Esophagus squamous epithelium (tissue), 5 donors: ENCODE measurements around the gene TWIST2. TPM values are rescaled to one million over a fixed set of nuclear protein-coding genes. Genes with fewer than 3 reads are reported as not detected.

ENCODE experiments used
- DNase-seq: peaks from one replicate; lab custom pipeline; 2025; lab: John Stamatoyannopoulos, UW
- H3K27ac ChIP-seq, 4 donors: fragments of 200-600 bp; sonication (generic); one replicate each; pipeline ENCODE4 v1.5.1; 2016 to 2019; ENCODE audit warnings: mild to moderate bottlenecking in 1 of 4
- H3K27me3 ChIP-seq, 4 donors: fragments of 200-600 bp; sonication (generic); 1 replicate in 3 of 4; 2 replicates in 1 of 4; pipeline versions ENCODE4 v1.5.1 to v1.6.0; 2017 to 2021; ENCODE audit warnings: antibody characterized with exemption in 1 of 4
- H3K36me3 ChIP-seq, 3 donors: fragments of 200-600 bp; sonication (generic); one replicate each; pipeline ENCODE4 v1.5.1; 2016 to 2019
- H3K4me1 ChIP-seq, 3 donors: fragments of 200-600 bp; sonication (generic); one replicate each; pipeline ENCODE4 v1.5.1; 2017 to 2019
- H3K4me3 ChIP-seq, 4 donors: fragments of 200-600 bp; sonication (generic); 1 replicate in 3 of 4; 2 replicates in 1 of 4; pipeline ENCODE4 v1.5.1; 2016 to 2019; ENCODE audit warnings: mild to moderate bottlenecking in 2 of 4, moderate library complexity in 1 of 4
- H3K9me3 ChIP-seq, 3 donors: fragments of 200-600 bp; sonication (generic); one replicate each; pipeline ENCODE4 v1.5.1; 2016 to 2019
- CTCF ChIP-seq, 6 experiments: fragments of 450-650 bp in 4 of 6; fragments of 200-600 bp in 2 of 6; sonication (generic) in 2 of 6; IDR thresholded peaks; one replicate each; pipeline ENCODE4 v1.5.1; 2016 to 2019; ENCODE audit warnings: antibody characterized with exemption in 6 of 6, mild to moderate bottlenecking in 4 of 6, moderate library complexity in 4 of 6
- POLR2A ChIP-seq, 4 donors: fragments of 450-650 bp; IDR thresholded peaks; one replicate each; pipeline ENCODE4 v1.6.1; 2017; ENCODE audit warnings: antibody characterized with exemption in 4 of 4, mild to moderate bottlenecking in 4 of 4, moderate library complexity in 3 of 4
- WGBS, 2 donors: methylation state at CpG; one replicate each; pipeline ENCODE4 v1.1.5; 2018; 5-methylcytosine and 5-hydroxymethylcytosine counted together
- intact Hi-C: fragments of 100-400 bp; cut with DNase I; formaldehyde crosslinking; loops from one replicate; pipeline ENCODE4 v1.15.0; 2022
- total RNA-seq, 4 donors: library from RNA; depleted of rRNA; stranded (reverse); fragments of >200 nt; gene quantifications; one replicate each; pipeline ENCODE4 v1.1.0, GENCODE V29; 2016
- donor health status: DM: yes; HTN: yes; CAD: no.

TWIST2 gene
- total RNA-seq, 4 donors from 2014 or later: 3.1 to 33.0 (median 4.9) TPM

- WGBS, 2 donors: 73 to 74% methylated on average over 4 to 8 of the region's 13 CpGs
- no peaks in the 10 kb centered on the region for H3K36me3 ChIP-seq
- peak overlapping the region in 1 of 4 donors; percentile 65 for H3K27ac ChIP-seq
- peaks cover 0 to 26% (median 13%) of the 10 kb centered on the region in 3 donors for H3K4me1 ChIP-seq
- no peak overlapping the region for H3K4me3 ChIP-seq
- DNase-seq: no peak
- intact Hi-C loops: no loop called here
- H3K9me3 ChIP-seq: no peaks in the 10 kb centered on the region
- TF ChIP-seq CTCF (IDR thresholded peaks at IDR 0.05): no peak
- no peak for TF ChIP-seq POLR2A (IDR thresholded peaks at IDR 0.05)
- peaks cover 0 to 6% (median 0%) of the 10 kb centered on the region in 4 donors for H3K27me3 ChIP-seq
Measured at GRCh38 chr2:238872628-238873380, 24.9 kb downstream of the TWIST2 start.

- Histone ChIP-seq H3K4me3 (no peak overlapping the region), H3K27me3 (peaks cover 0 to 6% (median 0%) of the 10 kb centered on the region in 4 donors), H3K4me1 (peaks cover 0 to 20% (median 13%) of the 10 kb centered on the region in 3 donors), H3K27ac (peak overlapping the region in 1 of 4 donors; percentile 65), H3K9me3 (no peaks in the 10 kb centered on the region), H3K36me3 (no peaks in the 10 kb centered on the region)
- intact Hi-C loops: no loop called here
- TF ChIP-seq POLR2A (IDR thresholded peaks at IDR 0.05) (no peak), CTCF (IDR thresholded peaks at IDR 0.05) (no peak)
- DNase-seq: no peak
- 81 to 84% methylated on average over 16 of the region's 16 CpGs for WGBS, 2 donors
Measured at GRCh38 chr2:238873381-238873801, 25.5 kb downstream of the TWIST2 start.

- peak overlapping the region in 1 of 4 donors; percentile 65 for H3K27ac ChIP-seq
- TF ChIP-seq POLR2A (IDR thresholded peaks at IDR 0.05) (no peak), CTCF (IDR thresholded peaks at IDR 0.05) (no peak)
- H3K9me3 ChIP-seq: no peaks in the 10 kb centered on the region
- intact Hi-C loops: no loop called here
- WGBS, 2 donors: 77 to 89% methylated on average over 4 to 5 of the region's 6 CpGs
- peaks cover 0 to 6% (median 0%) of the 10 kb centered on the region in 4 donors for H3K27me3 ChIP-seq
- DNase-seq: no peak
- no peak overlapping the region for H3K4me3 ChIP-seq
- peaks cover 0 to 16% (median 8%) of the 10 kb centered on the region in 3 donors for H3K4me1 ChIP-seq
- H3K36me3 ChIP-seq: no peaks in the 10 kb centered on the region
Measured at GRCh38 chr2:238873841-238874240, 26.0 kb downstream of the TWIST2 start.

GRCh38 chr2:238874330-238875050, 26.6 kb downstream of the TWIST2 start:
- H3K4me1 ChIP-seq: peaks cover 0 to 14% (median 7%) of the 10 kb centered on the region in 3 donors
- TF ChIP-seq CTCF (IDR thresholded peaks at IDR 0.05) (no peak), POLR2A (IDR thresholded peaks at IDR 0.05) (no peak)
- no peak for DNase-seq
- intact Hi-C loops: no loop called here
- peaks cover 0 to 6% (median 0%) of the 10 kb centered on the region in 4 donors for H3K27me3 ChIP-seq
- H3K36me3 ChIP-seq: no peaks in the 10 kb centered on the region
- 76 to 83% methylated on average over 9 to 11 of the region's 11 CpGs for WGBS, 2 donors
- no peaks in the 10 kb centered on the region for H3K9me3 ChIP-seq
- H3K4me3 ChIP-seq: no peak overlapping the region
- H3K27ac ChIP-seq: peak overlapping the region in 1 of 4 donors; percentile 65

GRCh38 chr2:238875101-238875470, 27.2 kb downstream of the TWIST2 start:
- H3K36me3 ChIP-seq: no peaks in the 10 kb centered on the region
- intact Hi-C loops: no loop called here
- no peak for DNase-seq
- peaks cover 0 to 14% (median 7%) of the 10 kb centered on the region in 3 donors for H3K4me1 ChIP-seq
- WGBS, 2 donors: 71 to 88% methylated on average over 3 of the region's 3 CpGs
- no peak overlapping the region for H3K4me3 ChIP-seq
- peak overlapping the region in 1 of 4 donors; percentile 65 for H3K27ac ChIP-seq
- TF ChIP-seq CTCF (IDR thresholded peaks at IDR 0.05): peak in 3 of 6 experiments; percentile 14 to 25 (median 20)
- no peak for TF ChIP-seq POLR2A (IDR thresholded peaks at IDR 0.05)
- peaks cover 0 to 6% (median 0%) of the 10 kb centered on the region in 4 donors for H3K27me3 ChIP-seq
- H3K9me3 ChIP-seq: no peaks in the 10 kb centered on the region
